ENCODE measurements around the gene OXSR1. TPM values are rescaled to one million over a fixed set of nuclear protein-coding genes. Genes with fewer than 3 reads are reported as not detected.

The OXSR1 gene
- total and polyA plus RNA-seq, 10 of the 15 experiments (the other 5 are each of a cell fraction or from before 2014, with no cell fraction given), result 12.4 to 54.6 (median 35.7) TPM

DNA sequence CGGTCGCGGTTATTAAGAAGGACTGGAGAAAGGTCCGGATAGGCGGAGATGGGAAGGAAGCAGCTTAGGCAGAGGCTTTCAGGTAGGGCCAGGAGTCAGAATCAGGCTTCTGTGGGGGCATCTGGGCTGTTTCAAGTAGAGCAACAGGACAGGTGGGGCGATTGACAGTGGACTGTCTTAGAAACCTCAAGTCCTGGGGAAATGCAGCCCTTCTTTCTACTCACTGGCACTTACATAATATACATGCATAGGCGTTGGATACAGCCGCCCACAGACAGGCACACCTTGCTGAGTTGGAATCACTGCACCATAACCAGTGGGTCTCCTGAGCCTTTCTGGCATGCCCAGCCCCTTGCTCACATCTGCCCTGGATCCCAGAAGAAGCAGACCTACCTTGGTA lies 26.1 kb upstream of the OXSR1 start:
- peaks cover 35% of the 10 kb centered on the region for H3K4me1 ChIP-seq (ENCODE audit: control insufficient read depth, insufficient read depth, low read length)
- H3K9me3 ChIP-seq (replicated peaks; ENCODE audit: control insufficient read depth, insufficient read depth, low read length), result no peaks in the 10 kb centered on the region; the same call in 2 of the 3 replicates
- H3K4me2 ChIP-seq (ENCODE audit: control insufficient read depth, insufficient read depth), result peak overlapping the region; percentile 99
- CTCF ChIA-PET, result interaction anchor here (0.7 to 8.2 kb wide), 7 partner anchors 14 to 204 kb away, joined by 3 to 74 read pairs (median 3); partner anchors contain the start of gene OXSR1
- RAD21 ChIA-PET (ENCODE audit: unreplicated experiment), result interaction anchor here (1.0 to 5.0 kb wide), 4 partner anchors 26 to 142 kb away, joined by 4 to 62 read pairs (median 5); partner anchors contain the start of genes OXSR1 and SLC22A14
- H3K36me3 ChIP-seq (ENCODE audit: control insufficient read depth in 2 of 2, insufficient read depth in 2 of 2, low read length in 1 of 2), result peaks cover 0 to 15% of the 10 kb centered on the region in 2 experiments; a peak in 2 of 4 replicates
- SMC1A ChIA-PET (ENCODE audit: uncharacterized antibody, unreplicated experiment), result interaction anchor here (1.5 to 8.2 kb wide), 4 partner anchors 16 to 77 kb away, joined by 3 to 92 read pairs (median 54); partner anchors contain the start of gene OXSR1
- FAIRE-seq (no peak), DNase-seq (ENCODE audit: low read depth, low spot score) (no peak), ATAC-seq (no peak)
- in situ Hi-C loops (cut with MboI), result no loop called here
- WGBS (ENCODE audit: insufficient coverage, insufficient replicate concordance, low lambda C conversion rate, missing lambda C conversion rate), result 1% methylated on average over 8 of the region's 8 CpGs
- intact Hi-C loops (cut with micrococcal nuclease; ENCODE audit: unreplicated experiment), result loop anchor here (5.0 kb wide), 1 partner anchor 73 kb away; no protein-coding TSS in a partner anchor
- H3K79me2 ChIP-seq (ENCODE audit: control insufficient read depth, insufficient read depth, low read length), result peaks cover 63% of the 10 kb centered on the region
- peak overlapping the region; percentile 94 for H3K9ac ChIP-seq (ENCODE audit: control insufficient read depth, insufficient read depth, low read length)
- H3K27ac ChIP-seq (ENCODE audit: control insufficient read depth, insufficient read depth), result peak overlapping the region; percentile 99
- POLR2A ChIA-PET, result interaction anchor here (1.0 to 8.8 kb wide), 6 partner anchors 9 to 208 kb away, joined by 3 to 146 read pairs (median 12); partner anchors contain the start of genes OXSR1 and XYLB
- H2AFZ ChIP-seq (ENCODE audit: control insufficient read depth, low read depth, low read length), result peak overlapping the region; percentile 72
- H4K20me1 ChIP-seq (ENCODE audit: control insufficient read depth, insufficient read depth), result no peaks in the 10 kb centered on the region
- no TSS peak for BruUV-seq (replicated peaks)
- H3K4me3 ChIP-seq, result peak overlapping the region; percentile 98
- H3K27me3 ChIP-seq (replicated peaks in 1 of 2; ENCODE audit: control insufficient read depth in 2 of 2, insufficient read depth in 2 of 2, low read length in 1 of 2), result no peaks in the 10 kb centered on the region
- TF ChIP-seq RB1 (IDR thresholded peaks at IDR 0.05; ENCODE audit: borderline replicate concordance) (no peak), MEF2A (IDR thresholded peaks at IDR 0.05; ENCODE audit: insufficient read depth, low read depth, low read length) (no peak), RUNX3 (IDR thresholded peaks at IDR 0.05; ENCODE audit: low read length) (no peak), PAX5 (IDR thresholded peaks at IDR 0.05; ENCODE audit: borderline replicate concordance, low read depth, low read length) (no peak), JUND (IDR thresholded peaks at IDR 0.05; ENCODE audit: low read depth, low read length) (no peak), SMARCA5 (IDR thresholded peaks at IDR 0.05) (no peak), NR2C1 (IDR thresholded peaks at IDR 0.05) (no peak), HDAC6 (IDR thresholded peaks at IDR 0.05; ENCODE audit: unreplicated experiment) (no peak), DPF2 (IDR thresholded peaks at IDR 0.05) (no peak)
- TF ChIP-seq, protein P1, sequence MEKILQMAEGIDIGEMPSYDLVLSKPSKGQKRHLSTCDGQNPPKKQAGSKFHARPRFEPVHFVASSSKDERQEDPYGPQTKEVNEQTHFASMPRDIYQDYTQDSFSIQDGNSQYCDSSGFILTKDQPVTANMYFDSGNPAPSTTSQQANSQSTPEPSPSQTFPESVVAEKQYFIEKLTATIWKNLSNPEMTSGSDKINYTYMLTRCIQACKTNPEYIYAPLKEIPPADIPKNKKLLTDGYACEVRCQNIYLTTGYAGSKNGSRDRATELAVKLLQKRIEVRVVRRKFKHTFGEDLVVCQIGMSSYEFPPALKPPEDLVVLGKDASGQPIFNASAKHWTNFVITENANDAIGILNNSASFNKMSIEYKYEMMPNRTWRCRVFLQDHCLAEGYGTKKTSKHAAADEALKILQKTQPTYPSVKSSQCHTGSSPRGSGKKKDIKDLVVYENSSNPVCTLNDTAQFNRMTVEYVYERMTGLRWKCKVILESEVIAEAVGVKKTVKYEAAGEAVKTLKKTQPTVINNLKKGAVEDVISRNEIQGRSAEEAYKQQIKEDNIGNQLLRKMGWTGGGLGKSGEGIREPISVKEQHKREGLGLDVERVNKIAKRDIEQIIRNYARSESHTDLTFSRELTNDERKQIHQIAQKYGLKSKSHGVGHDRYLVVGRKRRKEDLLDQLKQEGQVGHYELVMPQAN (conservative IDR thresholded peaks at IDR 0.05), result no peak
- TF ChIP-seq, protein P2, sequence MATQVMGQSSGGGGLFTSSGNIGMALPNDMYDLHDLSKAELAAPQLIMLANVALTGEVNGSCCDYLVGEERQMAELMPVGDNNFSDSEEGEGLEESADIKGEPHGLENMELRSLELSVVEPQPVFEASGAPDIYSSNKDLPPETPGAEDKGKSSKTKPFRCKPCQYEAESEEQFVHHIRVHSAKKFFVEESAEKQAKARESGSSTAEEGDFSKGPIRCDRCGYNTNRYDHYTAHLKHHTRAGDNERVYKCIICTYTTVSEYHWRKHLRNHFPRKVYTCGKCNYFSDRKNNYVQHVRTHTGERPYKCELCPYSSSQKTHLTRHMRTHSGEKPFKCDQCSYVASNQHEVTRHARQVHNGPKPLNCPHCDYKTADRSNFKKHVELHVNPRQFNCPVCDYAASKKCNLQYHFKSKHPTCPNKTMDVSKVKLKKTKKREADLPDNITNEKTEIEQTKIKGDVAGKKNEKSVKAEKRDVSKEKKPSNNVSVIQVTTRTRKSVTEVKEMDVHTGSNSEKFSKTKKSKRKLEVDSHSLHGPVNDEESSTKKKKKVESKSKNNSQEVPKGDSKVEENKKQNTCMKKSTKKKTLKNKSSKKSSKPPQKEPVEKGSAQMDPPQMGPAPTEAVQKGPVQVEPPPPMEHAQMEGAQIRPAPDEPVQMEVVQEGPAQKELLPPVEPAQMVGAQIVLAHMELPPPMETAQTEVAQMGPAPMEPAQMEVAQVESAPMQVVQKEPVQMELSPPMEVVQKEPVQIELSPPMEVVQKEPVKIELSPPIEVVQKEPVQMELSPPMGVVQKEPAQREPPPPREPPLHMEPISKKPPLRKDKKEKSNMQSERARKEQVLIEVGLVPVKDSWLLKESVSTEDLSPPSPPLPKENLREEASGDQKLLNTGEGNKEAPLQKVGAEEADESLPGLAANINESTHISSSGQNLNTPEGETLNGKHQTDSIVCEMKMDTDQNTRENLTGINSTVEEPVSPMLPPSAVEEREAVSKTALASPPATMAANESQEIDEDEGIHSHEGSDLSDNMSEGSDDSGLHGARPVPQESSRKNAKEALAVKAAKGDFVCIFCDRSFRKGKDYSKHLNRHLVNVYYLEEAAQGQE (IDR thresholded peaks at IDR 0.05; ENCODE audit: low read depth, low read length), result no peak
- TF ChIP-seq, protein P3, sequence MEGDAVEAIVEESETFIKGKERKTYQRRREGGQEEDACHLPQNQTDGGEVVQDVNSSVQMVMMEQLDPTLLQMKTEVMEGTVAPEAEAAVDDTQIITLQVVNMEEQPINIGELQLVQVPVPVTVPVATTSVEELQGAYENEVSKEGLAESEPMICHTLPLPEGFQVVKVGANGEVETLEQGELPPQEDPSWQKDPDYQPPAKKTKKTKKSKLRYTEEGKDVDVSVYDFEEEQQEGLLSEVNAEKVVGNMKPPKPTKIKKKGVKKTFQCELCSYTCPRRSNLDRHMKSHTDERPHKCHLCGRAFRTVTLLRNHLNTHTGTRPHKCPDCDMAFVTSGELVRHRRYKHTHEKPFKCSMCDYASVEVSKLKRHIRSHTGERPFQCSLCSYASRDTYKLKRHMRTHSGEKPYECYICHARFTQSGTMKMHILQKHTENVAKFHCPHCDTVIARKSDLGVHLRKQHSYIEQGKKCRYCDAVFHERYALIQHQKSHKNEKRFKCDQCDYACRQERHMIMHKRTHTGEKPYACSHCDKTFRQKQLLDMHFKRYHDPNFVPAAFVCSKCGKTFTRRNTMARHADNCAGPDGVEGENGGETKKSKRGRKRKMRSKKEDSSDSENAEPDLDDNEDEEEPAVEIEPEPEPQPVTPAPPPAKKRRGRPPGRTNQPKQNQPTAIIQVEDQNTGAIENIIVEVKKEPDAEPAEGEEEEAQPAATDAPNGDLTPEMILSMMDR (IDR thresholded peaks at IDR 0.05 in 2 of 3, conservative IDR thresholded peaks at IDR 0.05 in 1 of 3; ENCODE audit: control insufficient read depth in 2 of 3, extremely low read depth in 1 of 3, insufficient read depth in 1 of 3, low read depth in 3 of 3, low read length in 3 of 3), result no peak
- TF ChIP-seq, protein P4, sequence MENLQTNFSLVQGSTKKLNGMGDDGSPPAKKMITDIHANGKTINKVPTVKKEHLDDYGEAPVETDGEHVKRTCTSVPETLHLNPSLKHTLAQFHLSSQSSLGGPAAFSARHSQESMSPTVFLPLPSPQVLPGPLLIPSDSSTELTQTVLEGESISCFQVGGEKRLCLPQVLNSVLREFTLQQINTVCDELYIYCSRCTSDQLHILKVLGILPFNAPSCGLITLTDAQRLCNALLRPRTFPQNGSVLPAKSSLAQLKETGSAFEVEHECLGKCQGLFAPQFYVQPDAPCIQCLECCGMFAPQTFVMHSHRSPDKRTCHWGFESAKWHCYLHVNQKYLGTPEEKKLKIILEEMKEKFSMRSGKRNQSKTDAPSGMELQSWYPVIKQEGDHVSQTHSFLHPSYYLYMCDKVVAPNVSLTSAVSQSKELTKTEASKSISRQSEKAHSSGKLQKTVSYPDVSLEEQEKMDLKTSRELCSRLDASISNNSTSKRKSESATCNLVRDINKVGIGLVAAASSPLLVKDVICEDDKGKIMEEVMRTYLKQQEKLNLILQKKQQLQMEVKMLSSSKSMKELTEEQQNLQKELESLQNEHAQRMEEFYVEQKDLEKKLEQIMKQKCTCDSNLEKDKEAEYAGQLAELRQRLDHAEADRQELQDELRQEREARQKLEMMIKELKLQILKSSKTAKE (IDR thresholded peaks at IDR 0.05; ENCODE audit: low read depth, poor library complexity, severe bottlenecking), result no peak

Data from GM12878 (cell line).